Measurements from ENCODE around the gene DNLZ.

The DNLZ gene

GRCh38 chr9:136343121-136343883, 20.2 kb downstream of the DNLZ start:
- H3K4me3 ChIP-seq (ENCODE audit: control insufficient read depth, low read depth, low read length): no peak overlapping the region
- no peak for TF ChIP-seq CTCF (IDR thresholded peaks at IDR 0.05; ENCODE audit: control insufficient read depth, insufficient read depth, low read depth, low read length, missing control alignments)
- DNase-seq (ENCODE audit: low read depth): no peak

GRCh38 chr9:136342181-136343120, 21.1 kb downstream of the DNLZ start:
- no peak for DNase-seq (ENCODE audit: low read depth)

GRCh38 chr9:136341769-136342168, 21.8 kb downstream of the DNLZ start:
- no peak for TF ChIP-seq CTCF (IDR thresholded peaks at IDR 0.05; ENCODE audit: control insufficient read depth, insufficient read depth, low read depth, low read length, missing control alignments)
- no peak for DNase-seq (ENCODE audit: low read depth)
- H3K4me3 ChIP-seq (ENCODE audit: control insufficient read depth, low read depth, low read length): no peak overlapping the region

More at GRCh38 chr9:136342181-136343120, 21.1 kb downstream of the DNLZ start:
- no peak overlapping the region for H3K4me3 ChIP-seq (ENCODE audit: control insufficient read depth, low read depth, low read length)
- TF ChIP-seq CTCF (IDR thresholded peaks at IDR 0.05; ENCODE audit: control insufficient read depth, insufficient read depth, low read depth, low read length, missing control alignments): no peak

- DNase-seq (ENCODE audit: low read depth): no peak
- no peak overlapping the region for H3K4me3 ChIP-seq (ENCODE audit: control insufficient read depth, low read depth, low read length)
- TF ChIP-seq CTCF (IDR thresholded peaks at IDR 0.05; ENCODE audit: control insufficient read depth, insufficient read depth, low read depth, low read length, missing control alignments): no peak
Observed at GRCh38 chr9:136341042-136341655, 22.4 kb downstream of the DNLZ start.

- no peak overlapping the region for H3K4me3 ChIP-seq (ENCODE audit: control insufficient read depth, low read depth, low read length)
- no peak for TF ChIP-seq CTCF (IDR thresholded peaks at IDR 0.05; ENCODE audit: control insufficient read depth, insufficient read depth, low read depth, low read length, missing control alignments)
- DNase-seq (ENCODE audit: low read depth): no peak
Observed at GRCh38 chr9:136340356-136341041, 23.0 kb downstream of the DNLZ start.

GRCh38 chr9:136339958-136340310, 23.6 kb downstream of the DNLZ start:
- no peak for TF ChIP-seq CTCF (IDR thresholded peaks at IDR 0.05; ENCODE audit: control insufficient read depth, insufficient read depth, low read depth, low read length, missing control alignments)
- no peak for DNase-seq (ENCODE audit: low read depth)
- H3K4me3 ChIP-seq (ENCODE audit: control insufficient read depth, low read depth, low read length): no peak overlapping the region

All from AG09309 (cell line).